HCT116 (cell line): ENCODE data around the gene SOX30. TPM values are rescaled to one million over a fixed set of nuclear protein-coding genes. Genes with fewer than 3 reads are reported as not detected.

Source experiments
- ATAC-seq: fragments of 200-7000 bp; cut with Tn5 transposase; 2 replicates; pipeline ENCODE4 v1.9.1; 2020; ENCODE audit warnings: mild to moderate bottlenecking, moderate library complexity
- BruUV-seq: library from RNA; stranded (reverse); fragments of 400-500 nt; replicated peaks from 2 replicates; lab custom pipeline; 2021; lab: Mats Ljungman, UMichigan
- CTCF ChIA-PET: fragments of 300-600 bp; sonication (Branson Sonifier 250); formaldehyde crosslinking; loops from one replicate; lab custom pipeline; 2021; ENCODE audit warnings: antibody characterized with exemption; lab: Charles Lee
- POLR2A ChIA-PET: fragments of 300-600, 350-600 bp; sonication (Branson Sonifier 250); formaldehyde crosslinking; loops from one replicate; lab custom pipeline; 2021; ENCODE audit warnings: antibody characterized with exemption; lab: Charles Lee
- RAD21 ChIA-PET, 2 experiments: fragments of 300-600 bp; sonication (Branson Sonifier 250); formaldehyde crosslinking; loops; one replicate each; lab custom pipeline; 2023; ENCODE audit warnings: low total read pairs in 2 of 2; ENCODE audit not compliant: uncharacterized antibody in 2 of 2, unreplicated experiment in 2 of 2, low non-redundant PET in 1 of 2; lab: Charles Lee
- DNase-seq: peaks from one replicate; pipeline ENCODE4 v3.0.0-alpha.2; 2010; ENCODE audit warnings: low read depth, low spot score
- H2AFZ ChIP-seq: fragments of 200-600 bp; shearing (Covaris generic), sonication (generic); 2 replicates; pipeline ENCODE4 v1.6.1; 2017; ENCODE audit warnings: low read depth, mixed run types, mixed read lengths, antibody characterized with exemption, low read length; ENCODE audit not compliant: poor library complexity, severe bottlenecking
- H3K27ac ChIP-seq: 2 replicates; pipeline ENCODE4 v1.5.1; 2012; ENCODE audit warnings: low read depth, low read length
- H3K27me3 ChIP-seq: fragments of 200-600 bp; sonication (generic); 2 replicates; pipeline ENCODE4 v1.6.1; 2016; ENCODE audit warnings: mixed run types, low read length, mixed read lengths; ENCODE audit not compliant: insufficient read depth
- H3K36me3 ChIP-seq, 2 experiments: fragments of 200-500 bp in 1 of 2; fragments of 200-600 bp in 1 of 2; sonication (Bioruptor generic) in 1 of 2; sonication (generic) in 1 of 2; 2 replicates each; pipeline versions ENCODE4 v1.5.1 to v1.6.1; 2014 to 2016; ENCODE audit warnings: low read length in 2 of 2, inconsistent platforms in 1 of 2, mixed read lengths in 1 of 2, mixed run types in 1 of 2; ENCODE audit not compliant: insufficient read depth in 2 of 2, control insufficient read depth in 1 of 2
- H3K4me1 ChIP-seq, 2 experiments: fragments of 200-600 bp in 1 of 2; sonication (generic) in 1 of 2; 2 replicates each; pipeline versions ENCODE4 v1.5.1 to v1.6.1; 2012 to 2017; ENCODE audit warnings: low read length in 2 of 2, inconsistent platforms in 1 of 2, mild to moderate bottlenecking in 1 of 2, mixed read lengths in 1 of 2, mixed run types in 1 of 2, moderate library complexity in 1 of 2; ENCODE audit not compliant: insufficient read depth in 2 of 2, control insufficient read depth in 1 of 2
- H3K4me2 ChIP-seq: fragments of 200-600 bp; sonication (generic); 2 replicates; pipeline ENCODE4 v1.6.1; 2017; ENCODE audit warnings: mixed run types, low read length, mixed read lengths
- H3K4me3 ChIP-seq, 2 experiments: fragments of 200-600 bp in 1 of 2; sonication (generic) in 1 of 2; replicated peaks in 1 of 2; 2 replicates each; pipeline ENCODE4 v1.5.1; 2011 to 2016; ENCODE audit warnings: low read length in 2 of 2, control low read depth in 1 of 2, low read depth in 1 of 2, mild to moderate bottlenecking in 1 of 2, mixed read lengths in 1 of 2, mixed run types in 1 of 2
- H3K79me2 ChIP-seq: fragments of 200-600 bp; sonication (generic); 2 replicates; pipeline ENCODE4 v1.6.1; 2017; ENCODE audit warnings: mild to moderate bottlenecking, mixed run types, low read length, moderate library complexity, mixed read lengths; ENCODE audit not compliant: insufficient read depth
- H3K9ac ChIP-seq: fragments of 200-600 bp; sonication (generic); 2 replicates; pipeline ENCODE4 v1.6.1; 2016; ENCODE audit warnings: low read length, mixed read lengths
- H3K9me2 ChIP-seq: fragments of 200-600 bp; sonication (generic), shearing (Covaris generic); 2 replicates; pipeline ENCODE4 v1.6.1; 2017; ENCODE audit warnings: mixed run types, mild to moderate bottlenecking, moderate library complexity; ENCODE audit not compliant: insufficient read depth
- H3K9me3 ChIP-seq, 2 experiments: fragments of 200-500 bp in 1 of 2; fragments of 200-600 bp in 1 of 2; sonication (Bioruptor generic) in 1 of 2; sonication (generic) in 1 of 2; 2 replicates each; pipeline ENCODE4 v1.6.1; 2014 to 2017; ENCODE audit warnings: low read length in 2 of 2, mixed read lengths in 2 of 2, inconsistent platforms in 1 of 2, low read depth in 1 of 2, mild to moderate bottlenecking in 1 of 2, mixed run types in 1 of 2, moderate library complexity in 1 of 2; ENCODE audit not compliant: control insufficient read depth in 1 of 2, insufficient read depth in 1 of 2
- H4K20me1 ChIP-seq: fragments of 200-600 bp; sonication (generic), shearing (Covaris generic); 2 replicates; pipeline ENCODE4 v1.6.1; 2017; ENCODE audit warnings: mixed run types, mild to moderate bottlenecking, moderate library complexity; ENCODE audit not compliant: insufficient read depth
- EGR1 ChIP-seq: IDR thresholded peaks from 2 replicates; pipeline ENCODE4 v1.6.1; 2012; ENCODE audit warnings: low read depth
- ELF1 ChIP-seq: IDR thresholded peaks from 2 replicates; pipeline ENCODE4 v1.6.1; 2012; ENCODE audit warnings: low read depth, borderline replicate concordance
- EZH2 ChIP-seq: fragments of 200-600 bp; sonication (generic); IDR thresholded peaks from 2 replicates; pipeline ENCODE4 v1.6.1; 2017; ENCODE audit warnings: antibody characterized with exemption, mixed run types
- FOSL1 ChIP-seq: IDR thresholded peaks from 2 replicates; pipeline ENCODE4 v1.6.1; 2012; ENCODE audit warnings: low read depth
- POLR2AphosphoS5 ChIP-seq: IDR thresholded peaks from 2 replicates; pipeline ENCODE4 v1.6.1; 2011; ENCODE audit warnings: mild to moderate bottlenecking, low read depth, low read length, moderate library complexity
- RAD21 ChIP-seq: IDR thresholded peaks from 2 replicates; pipeline ENCODE4 v1.6.1; 2012; ENCODE audit warnings: low read depth, mild to moderate bottlenecking
- SIN3A ChIP-seq: IDR thresholded peaks from 2 replicates; pipeline ENCODE4 v1.6.1; 2012; ENCODE audit warnings: low read depth
- SP1 ChIP-seq: IDR thresholded peaks from 2 replicates; pipeline ENCODE4 v1.6.1; 2012; ENCODE audit warnings: low read depth
- TCF7L2 ChIP-seq: IDR thresholded peaks from 2 replicates; pipeline ENCODE4 v1.7.0; 2011; ENCODE audit warnings: borderline replicate concordance, inconsistent platforms; ENCODE audit not compliant: insufficient read depth, insufficient read length; ENCODE audit errors: extremely low read depth
- ZNF274 ChIP-seq: fragments of 200-500 bp; sonication (Bioruptor generic); IDR thresholded peaks from 2 replicates; pipeline ENCODE4 v1.6.1; 2014; ENCODE audit warnings: mild to moderate bottlenecking, low read depth, low read length, inconsistent platforms
- intact Hi-C: fragments of 100-400 bp; cut with micrococcal nuclease; formaldehyde crosslinking; loops from 2 replicates; pipeline ENCODE4 v1.10.0; 2022
- total RNA-seq: library from RNA; stranded (reverse); gene quantifications from one replicate; pipeline ENCODE4 v1.2.1, GENCODE V29; 2021; ENCODE audit not compliant: unreplicated experiment
- TF ChIP-seq, protein P1 (sequence below): IDR thresholded peaks from 2 replicates; pipeline ENCODE4 v1.6.1; 2012
- TF ChIP-seq, protein P2 (sequence below): IDR thresholded peaks from 2 replicates; pipeline ENCODE4 v1.6.1; 2012
- TF ChIP-seq, protein P3 (sequence below): IDR thresholded peaks from 2 replicates; pipeline ENCODE4 v1.6.1; 2011; ENCODE audit warnings: mild to moderate bottlenecking, low read length, moderate library complexity; ENCODE audit not compliant: insufficient replicate concordance; ENCODE audit errors: extremely low read depth
- TF ChIP-seq, protein P4 (sequence below): IDR thresholded peaks from 2 replicates; pipeline ENCODE4 v1.6.1; 2012; ENCODE audit warnings: low read depth

Gene SOX30
- total RNA-seq, 1 experiment from 2014 or later, result 0.27 TPM

DNA sequence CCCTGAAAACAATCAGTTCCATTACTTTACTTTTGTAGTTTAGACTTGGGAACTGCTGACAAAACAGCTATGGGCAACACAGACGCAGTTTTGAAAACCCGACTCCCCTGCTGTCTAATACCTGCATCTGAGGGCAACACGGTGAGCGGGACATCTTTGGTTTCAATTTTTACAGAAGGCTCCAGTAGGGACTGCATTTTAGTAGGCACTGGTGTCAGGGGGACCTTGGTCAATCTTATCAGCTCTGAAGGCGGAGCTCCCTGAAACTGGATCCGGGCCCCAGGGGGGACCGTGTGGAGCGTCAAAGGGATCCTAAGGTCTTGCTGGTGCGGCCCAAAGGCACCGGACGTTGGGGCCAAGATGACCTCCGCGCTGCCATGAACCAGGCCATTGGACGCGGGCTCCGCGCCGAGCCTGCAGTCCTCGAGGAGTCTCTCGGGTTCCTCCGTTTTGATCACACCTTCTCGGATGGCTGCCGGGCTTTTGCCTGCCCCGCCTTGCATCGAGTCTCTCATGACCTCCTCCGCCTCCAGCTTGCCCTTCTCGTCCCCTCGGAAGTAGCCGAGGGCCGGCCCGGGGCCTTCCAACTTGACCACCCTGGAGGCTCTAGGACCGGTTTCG, 1.1 kb downstream of the SOX30 start:
- BruUV-seq, result no TSS peak
- Histone ChIP-seq H3K27ac (no peak overlapping the region), H3K4me3 (no peak overlapping the region), H3K9me2 (no peaks in the 10 kb centered on the region), H3K4me2 (no peak overlapping the region), H3K27me3 (no peaks in the 10 kb centered on the region), H3K4me1 (peaks cover 0 to 9% of the 10 kb centered on the region in 2 experiments; a peak in 1 of 4 replicates), H3K36me3 (no peaks in the 10 kb centered on the region), H3K9me3 (no peaks in the 10 kb centered on the region), H4K20me1 (no peaks in the 10 kb centered on the region), H3K79me2 (no peaks in the 10 kb centered on the region), H3K9ac (no peak overlapping the region), H2AFZ (no peak overlapping the region)
- ChIA-PET POLR2A (no interaction called here), CTCF (no interaction called here), RAD21 (no interaction called here)
- ATAC-seq (no peak), DNase-seq (no peak)
- intact Hi-C loops, result no loop called here
- TF ChIP-seq, protein P1, sequence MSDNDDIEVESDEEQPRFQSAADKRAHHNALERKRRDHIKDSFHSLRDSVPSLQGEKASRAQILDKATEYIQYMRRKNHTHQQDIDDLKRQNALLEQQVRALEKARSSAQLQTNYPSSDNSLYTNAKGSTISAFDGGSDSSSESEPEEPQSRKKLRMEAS, result no peak
- TF ChIP-seq EZH2 (no peak), POLR2AphosphoS5 (no peak), ELF1 (no peak), EGR1 (no peak), ZNF274 (no peak), SP1 (no peak), RAD21 (no peak), FOSL1 (no peak), TCF7L2 (no peak), SIN3A (no peak)
- TF ChIP-seq, protein P2, sequence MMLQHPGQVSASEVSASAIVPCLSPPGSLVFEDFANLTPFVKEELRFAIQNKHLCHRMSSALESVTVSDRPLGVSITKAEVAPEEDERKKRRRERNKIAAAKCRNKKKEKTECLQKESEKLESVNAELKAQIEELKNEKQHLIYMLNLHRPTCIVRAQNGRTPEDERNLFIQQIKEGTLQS, result no peak
- TF ChIP-seq, protein P3, sequence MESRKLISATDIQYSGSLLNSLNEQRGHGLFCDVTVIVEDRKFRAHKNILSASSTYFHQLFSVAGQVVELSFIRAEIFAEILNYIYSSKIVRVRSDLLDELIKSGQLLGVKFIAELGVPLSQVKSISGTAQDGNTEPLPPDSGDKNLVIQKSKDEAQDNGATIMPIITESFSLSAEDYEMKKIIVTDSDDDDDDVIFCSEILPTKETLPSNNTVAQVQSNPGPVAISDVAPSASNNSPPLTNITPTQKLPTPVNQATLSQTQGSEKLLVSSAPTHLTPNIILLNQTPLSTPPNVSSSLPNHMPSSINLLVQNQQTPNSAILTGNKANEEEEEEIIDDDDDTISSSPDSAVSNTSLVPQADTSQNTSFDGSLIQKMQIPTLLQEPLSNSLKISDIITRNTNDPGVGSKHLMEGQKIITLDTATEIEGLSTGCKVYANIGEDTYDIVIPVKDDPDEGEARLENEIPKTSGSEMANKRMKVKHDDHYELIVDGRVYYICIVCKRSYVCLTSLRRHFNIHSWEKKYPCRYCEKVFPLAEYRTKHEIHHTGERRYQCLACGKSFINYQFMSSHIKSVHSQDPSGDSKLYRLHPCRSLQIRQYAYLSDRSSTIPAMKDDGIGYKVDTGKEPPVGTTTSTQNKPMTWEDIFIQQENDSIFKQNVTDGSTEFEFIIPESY, result no peak
- TF ChIP-seq, protein P4, sequence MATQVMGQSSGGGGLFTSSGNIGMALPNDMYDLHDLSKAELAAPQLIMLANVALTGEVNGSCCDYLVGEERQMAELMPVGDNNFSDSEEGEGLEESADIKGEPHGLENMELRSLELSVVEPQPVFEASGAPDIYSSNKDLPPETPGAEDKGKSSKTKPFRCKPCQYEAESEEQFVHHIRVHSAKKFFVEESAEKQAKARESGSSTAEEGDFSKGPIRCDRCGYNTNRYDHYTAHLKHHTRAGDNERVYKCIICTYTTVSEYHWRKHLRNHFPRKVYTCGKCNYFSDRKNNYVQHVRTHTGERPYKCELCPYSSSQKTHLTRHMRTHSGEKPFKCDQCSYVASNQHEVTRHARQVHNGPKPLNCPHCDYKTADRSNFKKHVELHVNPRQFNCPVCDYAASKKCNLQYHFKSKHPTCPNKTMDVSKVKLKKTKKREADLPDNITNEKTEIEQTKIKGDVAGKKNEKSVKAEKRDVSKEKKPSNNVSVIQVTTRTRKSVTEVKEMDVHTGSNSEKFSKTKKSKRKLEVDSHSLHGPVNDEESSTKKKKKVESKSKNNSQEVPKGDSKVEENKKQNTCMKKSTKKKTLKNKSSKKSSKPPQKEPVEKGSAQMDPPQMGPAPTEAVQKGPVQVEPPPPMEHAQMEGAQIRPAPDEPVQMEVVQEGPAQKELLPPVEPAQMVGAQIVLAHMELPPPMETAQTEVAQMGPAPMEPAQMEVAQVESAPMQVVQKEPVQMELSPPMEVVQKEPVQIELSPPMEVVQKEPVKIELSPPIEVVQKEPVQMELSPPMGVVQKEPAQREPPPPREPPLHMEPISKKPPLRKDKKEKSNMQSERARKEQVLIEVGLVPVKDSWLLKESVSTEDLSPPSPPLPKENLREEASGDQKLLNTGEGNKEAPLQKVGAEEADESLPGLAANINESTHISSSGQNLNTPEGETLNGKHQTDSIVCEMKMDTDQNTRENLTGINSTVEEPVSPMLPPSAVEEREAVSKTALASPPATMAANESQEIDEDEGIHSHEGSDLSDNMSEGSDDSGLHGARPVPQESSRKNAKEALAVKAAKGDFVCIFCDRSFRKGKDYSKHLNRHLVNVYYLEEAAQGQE, result no peak
